ENCODE results near the gene USP3.
"Not testable (repeated sequence)": the region's sequence is repeated elsewhere in the genome, so short reads cannot be mapped to it uniquely, and the experiment has no call there.

Gene USP3

GRCh38 chr15:63597038-63597790, 92.8 kb downstream of the USP3 start, which contains the start of gene FBXL22:
Gene FBXL22 (plus strand): TSS chr15:63597387. CDS start chr15:63597393, 6 bp downstream.
- no peak for DNase-seq

- no peak for DNase-seq
Observed at GRCh38 chr15:63597821-63598220, 93.4 kb downstream of the USP3 start.

- DNase-seq: no peak
Observed at GRCh38 chr15:63598473-63599400, 94.3 kb downstream of the USP3 start.

- peak; percentile 66 for DNase-seq
Observed at GRCh38 chr15:63599401-63600000, 95.1 kb downstream of the USP3 start.

- DNase-seq: peak; percentile 40
Observed at GRCh38 chr15:63600001-63600615, 95.7 kb downstream of the USP3 start.

GRCh38 chr15:63600616-63601025, 96.2 kb downstream of the USP3 start:
- DNase-seq: peak; percentile 96

- peak; percentile 11 for DNase-seq
Observed at GRCh38 chr15:63601026-63601703, 96.8 kb downstream of the USP3 start.

- DNase-seq: peak; percentile 65
Observed at GRCh38 chr15:63601704-63602185, 97.4 kb downstream of the USP3 start.

GRCh38 chr15:63602595-63602994, 98.2 kb downstream of the USP3 start:
- DNase-seq: no peak

GRCh38 chr15:63603516-63603915, 99.1 kb downstream of the USP3 start:
- no peak for DNase-seq

GRCh38 chr15:63604281-63604680, 99.9 kb downstream of the USP3 start:
- DNase-seq: no peak

- DNase-seq: no peak
Observed at GRCh38 chr15:63605036-63605435, 100.6 kb downstream of the USP3 start.

GRCh38 chr15:63605816-63606215, 101.4 kb downstream of the USP3 start:
- DNase-seq: no peak

GRCh38 chr15:63606308-63606707, 101.9 kb downstream of the USP3 start:
- no peak for DNase-seq

GRCh38 chr15:63608989-63609388, 104.6 kb downstream of the USP3 start:
- no peak for DNase-seq

GRCh38 chr15:63609448-63609847, 105.1 kb downstream of the USP3 start:
- DNase-seq: no peak

- peak; percentile 74 for DNase-seq
Observed at GRCh38 chr15:63610209-63610841, 105.9 kb downstream of the USP3 start.

GRCh38 chr15:63611177-63611576, 106.8 kb downstream of the USP3 start:
- DNase-seq: no peak

- DNase-seq: no peak
Observed at GRCh38 chr15:63612300-63612699, 107.9 kb downstream of the USP3 start.

- no peak for DNase-seq
Observed at GRCh38 chr15:63615935-63616334, 111.5 kb downstream of the USP3 start.

GRCh38 chr15:63617147-63617546, 112.8 kb downstream of the USP3 start:
- not testable (repeated sequence) for DNase-seq

- DNase-seq: not testable (repeated sequence)
Observed at GRCh38 chr15:63617627-63618026, 113.2 kb downstream of the USP3 start.

Data from COR-L47 (cell line).